ENCODE measurements around the gene KLK7.

Gene KLK7

GRCh38 chr19:51024924-51025323 lies 41.2 kb upstream of the KLK7 start:
- no peaks in the 10 kb centered on the region for H3K36me3 ChIP-seq (ENCODE audit: control insufficient read depth, insufficient read depth, low read length)
- 60 to 100% methylated on average over 1 of the region's 5 CpGs for WGBS, 2 experiments (ENCODE audit: insufficient coverage in 2 of 2)
- H3K4me1 ChIP-seq (ENCODE audit: control insufficient read depth, insufficient read depth, low read length, poor library complexity, severe bottlenecking) = no peaks in the 10 kb centered on the region
- H3K27ac ChIP-seq (ENCODE audit: low read depth, low read length, severe bottlenecking) = no peak overlapping the region
- H3K9me3 ChIP-seq (ENCODE audit: control insufficient read depth, low read length) = no peaks in the 10 kb centered on the region
- H3K4me3 ChIP-seq (ENCODE audit: extremely low read depth, insufficient read depth, low read length, poor library complexity, severe bottlenecking) = no peak overlapping the region

- 78 to 94% methylated on average over 9 of the region's 11 CpGs for WGBS, 2 experiments (ENCODE audit: insufficient coverage in 2 of 2)
- H3K36me3 ChIP-seq (ENCODE audit: control insufficient read depth, insufficient read depth, low read length) = no peaks in the 10 kb centered on the region
- no peak overlapping the region for H3K27ac ChIP-seq (ENCODE audit: low read depth, low read length, severe bottlenecking)
- no peak overlapping the region for H3K4me3 ChIP-seq (ENCODE audit: extremely low read depth, insufficient read depth, low read length, poor library complexity, severe bottlenecking)
- no peaks in the 10 kb centered on the region for H3K9me3 ChIP-seq (ENCODE audit: control insufficient read depth, low read length)
- no peaks in the 10 kb centered on the region for H3K4me1 ChIP-seq (ENCODE audit: control insufficient read depth, insufficient read depth, low read length, poor library complexity, severe bottlenecking)
These were observed 40.2 kb upstream of the KLK7 start for GRCh38 chr19:51023946-51024345.

- Histone ChIP-seq H3K4me3 (ENCODE audit: extremely low read depth, insufficient read depth, low read length, poor library complexity, severe bottlenecking) (no peak overlapping the region), H3K4me1 (ENCODE audit: control insufficient read depth, insufficient read depth, low read length, poor library complexity, severe bottlenecking) (no peaks in the 10 kb centered on the region), H3K27ac (ENCODE audit: low read depth, low read length, severe bottlenecking) (no peak overlapping the region), H3K9me3 (ENCODE audit: control insufficient read depth, low read length) (no peaks in the 10 kb centered on the region), H3K36me3 (ENCODE audit: control insufficient read depth, insufficient read depth, low read length) (no peaks in the 10 kb centered on the region)
- 76 to 79% methylated on average over 14 of the region's 14 CpGs for WGBS, 2 experiments (ENCODE audit: insufficient coverage in 2 of 2)
These were observed 38.8 kb upstream of the KLK7 start for GRCh38 chr19:51022526-51022925.

DNA sequence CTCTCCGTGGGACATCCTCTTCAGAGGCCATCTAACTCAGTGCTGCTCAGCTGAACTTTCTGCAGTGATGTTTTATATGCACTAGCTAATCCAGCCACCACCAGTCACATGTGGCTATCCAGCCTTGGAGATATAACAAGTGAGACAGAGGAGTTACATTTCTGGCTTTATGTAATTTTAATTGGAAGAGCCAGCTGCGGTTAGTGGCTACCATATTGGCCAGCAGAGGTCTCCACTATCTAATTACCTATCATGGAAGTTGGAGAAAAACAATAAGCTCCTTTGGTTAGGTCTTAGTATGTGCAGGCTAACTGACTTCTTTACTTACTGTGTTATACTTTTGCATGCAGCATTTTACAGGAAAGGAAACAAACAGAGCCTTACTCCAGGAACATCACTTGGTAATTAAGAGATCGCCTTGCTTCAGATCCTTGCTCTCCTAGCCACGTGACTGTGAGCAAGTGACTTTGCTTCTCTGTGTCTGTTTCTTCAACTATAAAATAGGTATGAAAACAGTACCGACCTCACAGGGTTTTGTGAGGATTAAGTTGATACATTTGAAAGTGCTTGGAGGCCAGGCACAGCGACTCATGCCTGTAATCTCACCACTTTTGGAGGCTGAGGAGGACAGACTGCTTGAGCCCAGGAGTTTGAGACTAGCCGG lies 37.4 kb upstream of the KLK7 start:
- H3K27ac ChIP-seq (ENCODE audit: low read depth, low read length, severe bottlenecking) = no peak overlapping the region
- no peaks in the 10 kb centered on the region for H3K4me1 ChIP-seq (ENCODE audit: control insufficient read depth, insufficient read depth, low read length, poor library complexity, severe bottlenecking)
- WGBS, 2 experiments (ENCODE audit: insufficient coverage in 2 of 2) = 50 to 57% methylated on average over 2 to 4 of the region's 7 CpGs
- no peaks in the 10 kb centered on the region for H3K36me3 ChIP-seq (ENCODE audit: control insufficient read depth, insufficient read depth, low read length)
- no peaks in the 10 kb centered on the region for H3K9me3 ChIP-seq (ENCODE audit: control insufficient read depth, low read length)
- H3K4me3 ChIP-seq (ENCODE audit: extremely low read depth, insufficient read depth, low read length, poor library complexity, severe bottlenecking) = no peak overlapping the region

DNA sequence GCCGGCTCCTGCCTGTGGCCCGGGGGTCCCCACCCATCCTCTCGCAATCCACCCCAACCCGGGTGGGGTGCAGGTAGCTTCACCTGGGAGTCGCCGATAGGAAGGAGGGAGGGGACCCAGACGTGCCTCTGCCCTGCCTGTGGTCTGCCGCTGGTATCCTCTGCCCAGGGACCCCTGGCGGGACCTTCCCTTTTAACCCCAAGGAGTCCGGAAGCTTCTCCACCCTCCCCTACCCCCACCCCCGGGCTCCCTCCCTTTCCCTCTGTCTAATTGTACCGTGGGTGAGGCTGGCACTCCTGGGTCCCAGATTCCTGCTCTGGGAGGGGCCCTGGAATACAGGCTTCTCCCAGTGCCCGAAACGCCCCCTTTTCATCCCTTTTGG lies 35.8 kb upstream of the KLK7 start, which contains the start of gene KLK10:
TSS of gene KLK10 (minus strand) at position 166 of the 382 bp plus-strand sequence. CDS start 579 bp downstream, outside the sequence.
- WGBS, 2 experiments (ENCODE audit: insufficient coverage in 2 of 2) = 4 to 17% methylated on average over 4 to 8 of the region's 14 CpGs
- H3K27ac ChIP-seq (ENCODE audit: low read depth, low read length, severe bottlenecking) = no peak within 1 kb of the TSS
- peak within 1 kb of the TSS; percentile 24 for H3K4me3 ChIP-seq (ENCODE audit: extremely low read depth, insufficient read depth, low read length, poor library complexity, severe bottlenecking)

GRCh38 chr19:51018745-51019543 lies 35.2 kb upstream of the KLK7 start:
- peak overlapping the region; percentile 24 for H3K4me3 ChIP-seq (ENCODE audit: extremely low read depth, insufficient read depth, low read length, poor library complexity, severe bottlenecking)
- no peaks in the 10 kb centered on the region for H3K9me3 ChIP-seq (ENCODE audit: control insufficient read depth, low read length)
- no peaks in the 10 kb centered on the region for H3K4me1 ChIP-seq (ENCODE audit: control insufficient read depth, insufficient read depth, low read length, poor library complexity, severe bottlenecking)
- H3K36me3 ChIP-seq (ENCODE audit: control insufficient read depth, insufficient read depth, low read length) = no peaks in the 10 kb centered on the region
- H3K27ac ChIP-seq (ENCODE audit: low read depth, low read length, severe bottlenecking) = no peak overlapping the region
- WGBS, 2 experiments (ENCODE audit: insufficient coverage in 2 of 2) = 2 to 3% methylated on average over 50 to 52 of the region's 68 CpGs

More for the DNA sequence above, 35.8 kb upstream of the KLK7 start, which contains the start of gene KLK10:
- H3K4me1 ChIP-seq (ENCODE audit: control insufficient read depth, insufficient read depth, low read length, poor library complexity, severe bottlenecking) = no peaks in the 10 kb centered on the region
- H3K9me3 ChIP-seq (ENCODE audit: control insufficient read depth, low read length) = no peaks in the 10 kb centered on the region
- no peaks in the 10 kb centered on the region for H3K36me3 ChIP-seq (ENCODE audit: control insufficient read depth, insufficient read depth, low read length)

DNA sequence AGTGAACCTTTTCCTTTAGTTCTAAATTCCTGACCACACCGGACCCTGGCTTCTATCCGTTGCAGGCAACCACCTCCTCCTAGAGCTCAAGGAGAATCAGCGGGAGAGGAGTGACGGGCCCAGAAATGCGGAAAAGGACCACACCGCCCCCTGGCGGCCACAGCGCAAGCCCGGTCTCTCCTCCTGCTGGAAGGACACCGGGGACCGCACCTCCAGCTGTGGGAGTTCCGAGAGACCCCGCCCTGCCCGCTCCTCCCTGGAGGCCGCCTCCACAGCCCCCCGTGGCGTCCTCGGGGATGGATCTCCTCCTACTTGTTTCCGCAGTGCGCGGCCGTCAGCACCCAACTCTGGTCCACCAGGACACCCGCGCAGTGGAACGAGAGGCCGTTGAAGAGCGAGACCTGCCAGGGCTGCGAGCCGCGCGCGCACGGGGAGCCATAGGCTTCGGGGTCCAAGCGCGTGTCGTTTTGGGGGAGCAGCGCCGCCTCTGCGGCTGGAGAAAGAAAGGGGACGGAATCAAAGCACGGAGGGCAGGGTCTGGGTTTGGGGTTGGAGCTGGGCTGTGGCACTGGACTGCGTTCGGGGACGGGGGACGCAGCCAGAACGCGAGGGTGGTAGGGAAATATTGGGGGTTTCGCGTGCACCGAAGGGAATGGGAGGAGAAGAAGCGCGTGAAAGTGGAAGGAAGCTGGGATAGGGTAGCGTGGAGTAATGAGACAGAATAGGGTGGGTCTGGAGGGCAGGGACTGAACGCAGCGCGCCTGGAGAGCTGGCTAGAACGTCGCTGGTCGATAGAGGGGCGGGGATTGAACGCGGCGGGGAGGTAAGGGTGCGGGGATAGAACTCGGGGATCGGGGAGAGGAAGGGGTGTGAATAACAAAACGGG lies 33.3 kb upstream of the KLK7 start:
- H3K36me3 ChIP-seq (ENCODE audit: control insufficient read depth, insufficient read depth, low read length) = no peaks in the 10 kb centered on the region
- no peaks in the 10 kb centered on the region for H3K9me3 ChIP-seq (ENCODE audit: control insufficient read depth, low read length)
- H3K4me3 ChIP-seq (ENCODE audit: extremely low read depth, insufficient read depth, low read length, poor library complexity, severe bottlenecking) = peak overlapping the region; percentile 38
- no peaks in the 10 kb centered on the region for H3K4me1 ChIP-seq (ENCODE audit: control insufficient read depth, insufficient read depth, low read length, poor library complexity, severe bottlenecking)
- 1% methylated on average over 50 to 66 of the region's 68 CpGs for WGBS, 2 experiments (ENCODE audit: insufficient coverage in 2 of 2)
- H3K27ac ChIP-seq (ENCODE audit: low read depth, low read length, severe bottlenecking) = no peak overlapping the region

GRCh38 chr19:51015691-51016267 lies 32.1 kb upstream of the KLK7 start:
- Histone ChIP-seq H3K4me3 (ENCODE audit: extremely low read depth, insufficient read depth, low read length, poor library complexity, severe bottlenecking) (no peak overlapping the region), H3K9me3 (ENCODE audit: control insufficient read depth, low read length) (no peaks in the 10 kb centered on the region), H3K27ac (ENCODE audit: low read depth, low read length, severe bottlenecking) (no peak overlapping the region), H3K36me3 (ENCODE audit: control insufficient read depth, insufficient read depth, low read length) (no peaks in the 10 kb centered on the region), H3K4me1 (ENCODE audit: control insufficient read depth, insufficient read depth, low read length, poor library complexity, severe bottlenecking) (no peaks in the 10 kb centered on the region)
- 87 to 89% methylated on average over 17 to 18 of the region's 19 CpGs for whole genome bisulfite sequencing, 2 experiments (ENCODE audit: insufficient coverage in 2 of 2)

- Histone ChIP-seq H3K4me3 (ENCODE audit: extremely low read depth, insufficient read depth, low read length, poor library complexity, severe bottlenecking) (no peak overlapping the region), H3K27ac (ENCODE audit: low read depth, low read length, severe bottlenecking) (no peak overlapping the region), H3K36me3 (ENCODE audit: control insufficient read depth, insufficient read depth, low read length) (no peaks in the 10 kb centered on the region), H3K9me3 (ENCODE audit: control insufficient read depth, low read length) (no peaks in the 10 kb centered on the region), H3K4me1 (ENCODE audit: control insufficient read depth, insufficient read depth, low read length, poor library complexity, severe bottlenecking) (no peaks in the 10 kb centered on the region)
- 81 to 86% methylated on average over 5 to 6 of the region's 6 CpGs for WGBS, 2 experiments (ENCODE audit: insufficient coverage in 2 of 2)
These were observed 30.5 kb upstream of the KLK7 start for GRCh38 chr19:51014242-51014641.

GRCh38 chr19:51012661-51013190 lies 29.0 kb upstream of the KLK7 start:
- WGBS, 2 experiments (ENCODE audit: insufficient coverage in 2 of 2) = 83 to 88% methylated on average over 10 to 11 of the region's 12 CpGs
- H3K4me1 ChIP-seq (ENCODE audit: control insufficient read depth, insufficient read depth, low read length, poor library complexity, severe bottlenecking) = no peaks in the 10 kb centered on the region
- no peaks in the 10 kb centered on the region for H3K9me3 ChIP-seq (ENCODE audit: control insufficient read depth, low read length)
- no peak overlapping the region for H3K4me3 ChIP-seq (ENCODE audit: extremely low read depth, insufficient read depth, low read length, poor library complexity, severe bottlenecking)
- H3K27ac ChIP-seq (ENCODE audit: low read depth, low read length, severe bottlenecking) = no peak overlapping the region
- no peaks in the 10 kb centered on the region for H3K36me3 ChIP-seq (ENCODE audit: control insufficient read depth, insufficient read depth, low read length)

Measured in mesodermal cell (in vitro differentiated cells).